Stimulated activated CD4-positive, alpha-beta T cell treated with anti-CD3 and anti-CD28 coated beads, Interleukin-12 subunit alpha, Interleukin-12 subunit beta, amount 100 ng/mL, for 4 hours (primary cell): ENCODE measurements around the gene DPY19L2.

ENCODE experiments used
- DNase-seq: peaks from one replicate; pipeline ENCODE4 v3.0.0-alpha.2; 2020

Gene DPY19L2

DNA sequence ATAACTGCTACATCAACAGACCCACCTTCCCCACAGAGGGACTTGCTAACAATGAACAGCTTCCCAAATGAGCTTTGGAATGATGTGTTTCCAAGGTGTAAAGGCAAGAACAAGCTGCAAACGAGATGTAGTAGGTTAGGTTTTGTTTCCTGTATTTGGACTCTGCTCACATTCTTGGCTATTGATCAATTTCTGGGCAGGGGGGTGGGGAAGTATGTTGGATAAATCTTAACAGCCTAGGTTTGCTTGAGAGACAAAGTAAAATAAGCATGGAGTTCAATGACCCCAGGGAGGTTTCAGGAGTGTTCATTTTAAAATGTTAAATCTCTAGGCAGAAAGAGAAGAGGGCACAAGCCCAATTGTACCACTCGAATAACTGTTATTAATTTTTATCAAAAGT is 146.6 kb downstream of the DPY19L2 start:
- DNase-seq, result no peak
